Esophagus squamous epithelium (tissue), 4 donors: ENCODE data around the gene AHI1.

Experiments used
- POLR2A ChIP-seq, 4 donors: fragments of 450-650 bp; IDR thresholded peaks; one replicate each; pipeline ENCODE4 v1.6.1; 2017; ENCODE audit warnings: antibody characterized with exemption in 4 of 4, mild to moderate bottlenecking in 4 of 4, moderate library complexity in 3 of 4
- TF ChIP-seq, protein P1 (sequence below), 6 experiments: fragments of 450-650 bp in 4 of 6; fragments of 200-600 bp in 2 of 6; sonication (generic) in 2 of 6; IDR thresholded peaks; one replicate each; pipeline ENCODE4 v1.5.1; 2016 to 2019; ENCODE audit warnings: antibody characterized with exemption in 6 of 6, mild to moderate bottlenecking in 4 of 6, moderate library complexity in 4 of 6

DNA sequence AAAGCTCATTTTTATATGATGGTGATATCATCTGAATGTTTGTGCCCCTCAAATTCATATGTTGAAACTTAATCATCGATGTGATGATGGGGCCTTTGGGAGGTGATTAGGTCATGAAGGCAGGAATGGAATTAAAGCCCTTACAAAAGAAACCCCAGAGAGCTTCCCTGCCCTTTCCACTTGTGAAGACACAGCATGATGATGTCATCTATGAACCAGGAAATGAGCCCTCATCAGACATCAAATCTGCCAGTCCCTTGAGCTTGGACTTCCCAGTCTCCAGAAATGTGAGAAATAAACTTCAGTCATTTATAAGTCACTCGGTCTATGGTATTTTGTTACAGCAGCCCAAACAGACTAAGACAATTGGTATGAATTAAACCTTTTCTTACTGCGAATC is 163.4 kb downstream of the AHI1 start:
- TF ChIP-seq, protein P1, sequence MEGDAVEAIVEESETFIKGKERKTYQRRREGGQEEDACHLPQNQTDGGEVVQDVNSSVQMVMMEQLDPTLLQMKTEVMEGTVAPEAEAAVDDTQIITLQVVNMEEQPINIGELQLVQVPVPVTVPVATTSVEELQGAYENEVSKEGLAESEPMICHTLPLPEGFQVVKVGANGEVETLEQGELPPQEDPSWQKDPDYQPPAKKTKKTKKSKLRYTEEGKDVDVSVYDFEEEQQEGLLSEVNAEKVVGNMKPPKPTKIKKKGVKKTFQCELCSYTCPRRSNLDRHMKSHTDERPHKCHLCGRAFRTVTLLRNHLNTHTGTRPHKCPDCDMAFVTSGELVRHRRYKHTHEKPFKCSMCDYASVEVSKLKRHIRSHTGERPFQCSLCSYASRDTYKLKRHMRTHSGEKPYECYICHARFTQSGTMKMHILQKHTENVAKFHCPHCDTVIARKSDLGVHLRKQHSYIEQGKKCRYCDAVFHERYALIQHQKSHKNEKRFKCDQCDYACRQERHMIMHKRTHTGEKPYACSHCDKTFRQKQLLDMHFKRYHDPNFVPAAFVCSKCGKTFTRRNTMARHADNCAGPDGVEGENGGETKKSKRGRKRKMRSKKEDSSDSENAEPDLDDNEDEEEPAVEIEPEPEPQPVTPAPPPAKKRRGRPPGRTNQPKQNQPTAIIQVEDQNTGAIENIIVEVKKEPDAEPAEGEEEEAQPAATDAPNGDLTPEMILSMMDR (IDR thresholded peaks at IDR 0.05): no peak
- TF ChIP-seq POLR2A (IDR thresholded peaks at IDR 0.05): no peak
